ENCODE results near the gene SRCAP. TPM values are rescaled to one million over a fixed set of nuclear protein-coding genes. Genes with fewer than 3 reads are reported as not detected.

The SRCAP gene
- total RNA-seq, 1 experiment from 2014 or later: 58.5 TPM

GRCh38 chr16:30698816-30699614, at the start of gene SRCAP (continued):
- TF ChIP-seq ZNF512 (CRISPR knock-in tag; IDR thresholded peaks at IDR 0.05; ENCODE audit: borderline replicate concordance): no peak
- no peak for TF ChIP-seq EMX1 (CRISPR knock-in tag; IDR thresholded peaks at IDR 0.05)
- peak; percentile 48; the same call in 1 of the 2 replicates for TF ChIP-seq SP1 (CRISPR knock-in tag; conservative IDR thresholded peaks at IDR 0.05)
- TF ChIP-seq SMAD4 (CRISPR knock-in tag; IDR thresholded peaks at IDR 0.05): no peak
- no peak for TF ChIP-seq MYBL2 (CRISPR knock-in tag; IDR thresholded peaks at IDR 0.05)
- TF ChIP-seq PRDM15 (CRISPR knock-in tag; IDR thresholded peaks at IDR 0.05): no peak; the same call in 1 of the 2 replicates
- TF ChIP-seq USF1 (CRISPR knock-in tag; IDR thresholded peaks at IDR 0.05): no peak; the same call in 1 of the 2 replicates

DNA sequence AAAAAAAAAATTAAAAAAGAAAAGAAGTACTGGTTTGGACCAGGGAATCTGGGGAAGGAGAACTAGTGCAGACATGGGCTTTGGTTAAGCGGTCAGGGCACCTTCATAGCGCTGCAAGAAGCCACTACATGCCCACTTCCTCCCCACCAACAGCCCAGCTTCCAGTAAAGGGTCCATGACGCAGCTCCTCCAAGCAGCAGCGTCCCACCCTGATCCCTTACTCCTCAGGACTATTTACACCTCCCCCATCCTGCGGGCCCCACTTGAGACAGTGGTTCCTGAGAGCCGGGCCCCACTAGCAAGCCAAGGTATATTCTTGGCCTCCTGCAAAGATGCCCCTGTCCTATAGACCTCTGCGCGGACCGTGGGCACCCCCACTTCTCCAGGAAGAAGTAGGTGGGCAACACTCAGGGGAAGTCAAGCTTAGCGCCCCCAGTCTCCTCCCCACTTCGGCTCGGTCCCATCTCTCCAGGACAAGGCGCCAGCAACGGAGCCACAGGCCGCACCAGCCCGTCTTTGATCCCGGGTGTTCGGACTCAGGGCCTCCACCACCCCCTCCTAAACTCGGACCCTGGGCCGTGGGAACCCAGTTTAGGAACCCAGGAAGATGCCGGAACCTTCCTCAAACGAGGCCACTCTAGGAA, 49.1 kb upstream of the SRCAP start:
- peak overlapping the region; percentile 98 for H3K27ac Mint-ChIP-seq
- TF ChIP-seq AR (CRISPR knock-in tag; IDR thresholded peaks at IDR 0.05): no peak
- no peak for TF ChIP-seq TEAD1 (CRISPR knock-in tag; IDR thresholded peaks at IDR 0.05)
- TF ChIP-seq, protein P1, sequence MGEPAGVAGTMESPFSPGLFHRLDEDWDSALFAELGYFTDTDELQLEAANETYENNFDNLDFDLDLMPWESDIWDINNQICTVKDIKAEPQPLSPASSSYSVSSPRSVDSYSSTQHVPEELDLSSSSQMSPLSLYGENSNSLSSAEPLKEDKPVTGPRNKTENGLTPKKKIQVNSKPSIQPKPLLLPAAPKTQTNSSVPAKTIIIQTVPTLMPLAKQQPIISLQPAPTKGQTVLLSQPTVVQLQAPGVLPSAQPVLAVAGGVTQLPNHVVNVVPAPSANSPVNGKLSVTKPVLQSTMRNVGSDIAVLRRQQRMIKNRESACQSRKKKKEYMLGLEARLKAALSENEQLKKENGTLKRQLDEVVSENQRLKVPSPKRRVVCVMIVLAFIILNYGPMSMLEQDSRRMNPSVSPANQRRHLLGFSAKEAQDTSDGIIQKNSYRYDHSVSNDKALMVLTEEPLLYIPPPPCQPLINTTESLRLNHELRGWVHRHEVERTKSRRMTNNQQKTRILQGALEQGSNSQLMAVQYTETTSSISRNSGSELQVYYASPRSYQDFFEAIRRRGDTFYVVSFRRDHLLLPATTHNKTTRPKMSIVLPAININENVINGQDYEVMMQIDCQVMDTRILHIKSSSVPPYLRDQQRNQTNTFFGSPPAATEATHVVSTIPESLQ (CRISPR knock-in tag; IDR thresholded peaks at IDR 0.05): no peak
- TF ChIP-seq TEAD4 (CRISPR knock-in tag; IDR thresholded peaks at IDR 0.05): no peak
- no peak for TF ChIP-seq NR3C1 (CRISPR knock-in tag; conservative IDR thresholded peaks at IDR 0.05; ENCODE audit: low read depth)
- no peak for TF ChIP-seq ZMAT4 (CRISPR knock-in tag; IDR thresholded peaks at IDR 0.05)
- TF ChIP-seq USF1 (CRISPR knock-in tag; IDR thresholded peaks at IDR 0.05): no peak
- CTCF ChIA-PET: interaction anchor here (0.6 to 2.2 kb wide), 16 partner anchors 12 to 232 kb away, joined by 3 to 18 read pairs (median 6); partner anchors contain the start of gene DCTPP1
- H3K9me3 Mint-ChIP-seq: no peaks in the 10 kb centered on the region
- POLR2A ChIA-PET: interaction anchor here (1.0 to 2.3 kb wide), 4 partner anchors 9 to 618 kb away, joined by 3 to 7 read pairs (median 6); partner anchors contain the start of gene ZNF688
- no peaks in the 10 kb centered on the region; the same call in 1 of the 2 replicates for H3K36me3 Mint-ChIP-seq
- ATAC-seq (no peak), DNase-seq (ENCODE audit: low spot score) (no peak)
- H3K4me1 Mint-ChIP-seq: peaks cover 15% of the 10 kb centered on the region
- peaks cover 46% of the 10 kb centered on the region for H3K27me3 Mint-ChIP-seq (ENCODE audit: low read depth)
- peak overlapping the region; percentile 97 for H3K4me3 Mint-ChIP-seq

All from WTC11 (cell line).